ENCODE measurements around the gene PFDN1.

PFDN1 gene

DNA sequence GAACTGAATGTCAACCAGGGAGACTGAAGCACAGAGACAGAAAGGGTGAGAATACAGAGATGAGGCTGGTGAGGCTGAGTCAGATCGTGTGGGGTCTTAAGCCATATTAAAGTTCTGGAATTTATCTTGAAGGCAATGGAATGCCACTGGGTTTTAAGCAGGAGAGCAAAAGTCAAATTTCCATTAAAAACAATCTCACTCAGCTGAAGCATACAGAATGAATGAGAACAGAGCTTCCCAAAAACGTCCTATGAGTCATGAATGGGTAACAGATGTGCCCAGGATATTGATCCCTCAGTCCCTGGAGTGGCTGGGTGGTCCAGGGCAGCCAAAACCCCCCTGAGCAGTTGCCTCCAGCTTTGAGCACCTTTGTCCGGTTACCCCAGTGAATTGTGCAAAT lies 44.9 kb downstream of the PFDN1 start:
- DNase-seq = no peak

DNA sequence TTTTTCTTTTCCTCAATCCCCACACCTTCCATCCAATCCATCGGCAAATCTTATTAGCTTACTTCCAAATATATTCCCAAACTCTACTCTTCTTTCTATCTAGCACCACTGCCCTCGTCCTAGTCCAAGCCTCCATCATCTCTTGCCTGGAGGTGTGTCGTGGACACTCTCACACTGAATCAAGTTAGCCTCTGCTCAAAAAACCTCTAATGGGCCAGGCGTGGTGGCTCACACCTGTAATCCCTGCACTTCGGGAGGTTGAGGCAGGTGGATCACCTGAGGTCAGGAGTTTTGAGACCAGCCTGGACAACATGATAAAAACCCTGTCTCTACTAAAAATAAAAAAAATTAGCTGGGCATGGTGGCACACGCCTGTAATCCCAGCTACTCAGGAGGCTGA lies 46.2 kb downstream of the PFDN1 start:
- DNase-seq = no peak

DNA sequence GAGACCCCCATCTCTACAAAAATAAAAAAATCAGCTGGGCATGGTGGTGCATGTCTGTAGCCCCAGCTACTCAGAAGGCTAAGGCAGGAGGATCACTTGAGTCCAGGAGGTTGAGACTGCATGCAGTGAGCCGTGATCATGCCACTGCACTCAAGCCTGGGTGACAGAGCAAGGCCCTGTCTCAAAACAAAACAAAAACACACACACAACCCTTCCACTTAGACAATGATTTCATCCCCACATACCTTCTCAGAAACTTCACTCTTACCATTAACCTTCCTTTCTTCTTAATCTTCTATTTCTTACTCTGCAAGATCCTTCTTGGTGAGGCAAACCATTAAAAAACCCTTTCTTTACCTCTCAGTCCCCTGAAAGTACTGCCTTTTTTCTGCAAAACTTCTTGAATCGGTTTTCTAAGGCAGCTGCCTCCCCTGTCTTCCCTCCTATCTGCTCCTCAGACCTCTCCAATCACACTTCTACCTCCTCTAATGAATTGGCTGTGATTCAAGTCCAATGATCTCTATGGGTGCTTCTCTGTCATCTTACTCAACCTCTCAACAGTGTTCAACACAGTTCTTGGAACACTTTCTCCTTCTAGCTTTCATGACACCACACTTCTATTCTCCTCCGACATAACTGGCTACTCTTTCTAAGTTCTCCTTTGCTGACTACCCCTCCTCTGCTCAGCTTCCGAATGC lies 47.3 kb downstream of the PFDN1 start:
- DNase-seq = no peak

DNA sequence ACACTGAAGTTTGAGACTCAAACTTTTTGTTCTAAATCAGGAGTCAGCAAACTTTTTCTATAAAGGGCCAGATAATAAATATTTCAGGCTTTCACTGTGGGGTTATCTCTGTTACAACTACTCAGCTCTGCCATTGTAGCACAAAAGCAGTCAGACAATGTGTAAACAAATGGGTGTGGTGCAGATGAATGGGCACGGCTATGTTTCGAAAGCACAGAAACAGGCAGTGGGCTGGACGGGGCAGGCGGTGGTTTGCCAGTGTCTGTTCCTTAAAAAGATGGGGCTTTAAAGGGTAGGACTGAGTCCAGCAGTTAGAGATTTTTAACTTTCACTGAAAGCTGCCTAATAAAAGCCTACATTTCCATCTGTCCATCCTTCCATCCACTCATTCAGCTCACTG lies 48.9 kb downstream of the PFDN1 start:
- no peak for DNase-seq

DNA sequence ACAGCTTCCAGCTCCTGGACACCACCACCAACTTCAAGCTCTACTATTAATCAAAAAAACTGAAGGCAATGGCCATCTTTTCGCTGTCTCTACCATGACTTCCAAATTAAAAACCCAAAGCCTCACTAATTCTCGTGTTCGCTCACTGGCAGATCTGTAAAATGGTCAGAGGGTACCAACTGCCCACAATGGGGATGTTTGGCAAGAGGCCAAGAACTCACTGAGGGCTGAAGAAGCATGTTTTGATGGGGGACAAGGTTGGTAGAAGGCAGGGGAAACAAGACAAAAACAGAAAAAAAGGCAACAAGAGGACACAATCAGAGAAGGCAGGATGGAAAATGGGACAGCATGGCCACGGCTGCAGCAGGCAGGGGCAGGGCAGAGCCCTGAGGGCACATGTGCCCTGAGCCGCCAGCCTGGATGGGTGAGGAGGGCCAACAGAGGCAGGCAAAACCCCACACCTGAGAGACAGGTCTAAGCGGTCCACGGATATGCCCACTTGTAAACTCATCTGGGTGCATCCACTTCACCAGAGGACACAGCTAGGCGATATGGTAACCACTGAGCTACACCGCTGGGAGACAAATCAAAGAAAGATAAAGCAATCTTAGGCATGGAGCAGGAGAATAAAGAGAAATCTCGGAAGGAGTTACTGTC lies 50.3 kb downstream of the PFDN1 start:
- DNase-seq = no peak

DNA sequence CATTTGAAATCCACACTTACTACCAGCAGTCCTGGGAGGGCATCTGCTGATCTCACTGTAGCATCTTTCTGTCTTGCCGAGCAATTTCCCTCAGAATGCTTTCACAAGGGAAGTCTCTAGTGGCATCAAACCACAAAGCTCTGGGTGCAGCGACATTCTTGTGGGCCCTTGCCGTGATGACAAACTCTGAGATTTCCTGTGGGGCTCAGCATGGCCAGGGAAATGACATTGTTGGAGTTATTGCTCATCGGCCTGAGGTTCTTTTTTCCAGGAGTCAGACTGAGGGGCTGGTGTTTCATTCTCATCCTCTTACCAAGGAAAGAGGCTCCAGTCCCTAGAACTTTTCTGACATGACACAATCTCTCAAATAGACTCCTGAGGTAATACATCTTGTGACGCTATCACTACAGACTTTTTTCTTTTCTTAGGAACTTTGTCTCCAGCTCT lies 51.4 kb downstream of the PFDN1 start:
- no peak for DNase-seq

DNA sequence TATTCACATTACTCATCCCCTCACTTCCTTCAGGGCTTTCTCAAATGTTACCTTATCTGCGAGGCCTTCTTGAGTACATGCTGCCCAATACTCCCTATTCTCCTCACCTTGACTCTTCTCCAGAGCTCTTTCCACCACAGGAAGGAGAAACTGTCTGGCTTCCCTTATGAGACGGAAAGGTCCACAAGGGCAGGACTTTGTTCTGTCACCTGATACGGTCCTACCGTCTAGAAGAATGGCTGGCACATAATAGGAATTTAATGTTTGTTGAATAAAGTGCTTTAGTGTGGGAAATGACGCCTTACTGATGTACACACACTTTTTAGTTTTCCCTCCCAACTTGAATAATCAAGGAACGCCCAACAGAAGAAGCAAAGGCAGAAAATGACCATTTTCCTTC lies 52.5 kb downstream of the PFDN1 start:
- no peak for DNase-seq

DNA sequence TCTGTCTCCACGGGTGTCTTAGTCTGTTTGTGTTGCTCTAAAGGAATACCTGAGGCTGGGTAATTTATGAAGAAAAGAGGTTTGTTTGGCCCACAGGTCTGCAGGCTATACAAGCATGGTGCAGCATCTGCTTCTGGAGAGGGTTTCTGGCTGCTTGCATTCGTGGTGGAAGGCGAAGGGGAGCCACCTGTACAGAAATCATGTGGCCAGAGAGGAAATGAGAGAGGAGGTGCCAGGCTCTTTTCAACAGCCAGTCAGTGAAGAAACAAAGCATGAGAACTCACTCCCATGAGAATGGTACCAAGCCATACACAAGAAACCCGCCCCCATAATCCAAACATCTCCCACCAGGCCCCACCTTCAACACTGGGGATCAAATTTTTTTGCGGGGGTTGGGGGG lies 53.4 kb downstream of the PFDN1 start:
- DNase-seq = no peak

DNA sequence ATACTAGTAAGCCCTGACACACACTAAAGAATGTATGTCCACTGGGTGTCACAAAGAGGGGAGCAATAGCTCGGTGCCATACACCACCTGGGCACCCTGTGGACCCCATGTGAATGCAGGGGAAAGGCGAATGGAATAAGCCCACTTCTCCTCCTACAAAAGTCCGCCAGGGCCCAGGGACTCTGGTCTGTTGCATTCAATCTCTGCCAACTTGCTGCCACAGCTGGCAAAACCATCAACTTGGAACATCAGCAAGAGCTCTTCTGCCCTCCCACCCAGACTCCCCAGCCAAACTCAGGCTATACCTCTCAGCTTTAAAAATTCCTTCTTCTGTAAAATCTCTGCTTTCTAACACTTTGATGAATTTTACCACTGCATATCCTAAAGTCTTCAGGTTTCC lies 54.5 kb downstream of the PFDN1 start:
- no peak for DNase-seq

DNA sequence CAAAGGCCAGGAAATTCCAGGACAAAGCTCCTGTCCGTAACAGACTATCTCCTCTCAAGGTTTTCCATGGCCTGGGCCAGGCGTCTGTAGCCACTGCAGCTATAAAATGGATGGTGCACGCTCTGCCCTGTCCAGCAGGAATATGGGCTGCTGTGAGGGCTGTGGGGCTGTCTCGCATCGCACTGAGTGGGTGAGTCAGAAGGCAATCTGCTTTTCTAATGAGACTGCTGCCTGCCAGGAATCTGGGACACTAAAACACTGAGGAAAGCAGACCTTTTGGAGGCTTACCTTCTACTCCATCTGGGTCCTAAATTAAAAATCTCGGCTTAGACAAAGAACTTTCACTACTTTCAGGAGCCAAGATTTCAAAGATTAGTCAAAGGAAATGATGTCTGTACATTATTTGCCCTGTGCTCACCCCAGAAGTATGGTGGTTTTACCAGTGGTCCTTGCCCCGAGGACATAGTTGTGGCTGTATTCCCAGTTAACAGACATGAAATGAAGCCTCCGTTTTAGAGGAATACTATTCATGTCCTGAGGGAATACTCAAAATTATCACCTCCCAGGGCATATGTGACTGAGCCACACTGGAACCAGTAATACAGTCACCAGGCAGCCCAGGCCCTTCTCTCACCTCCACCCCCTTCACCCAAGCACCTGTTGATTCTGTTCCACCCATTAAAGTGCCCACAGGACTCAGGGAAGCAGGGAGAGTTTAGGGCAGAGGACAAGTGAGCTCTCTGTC lies 56.4 kb downstream of the PFDN1 start:
- DNase-seq = no peak

DNA sequence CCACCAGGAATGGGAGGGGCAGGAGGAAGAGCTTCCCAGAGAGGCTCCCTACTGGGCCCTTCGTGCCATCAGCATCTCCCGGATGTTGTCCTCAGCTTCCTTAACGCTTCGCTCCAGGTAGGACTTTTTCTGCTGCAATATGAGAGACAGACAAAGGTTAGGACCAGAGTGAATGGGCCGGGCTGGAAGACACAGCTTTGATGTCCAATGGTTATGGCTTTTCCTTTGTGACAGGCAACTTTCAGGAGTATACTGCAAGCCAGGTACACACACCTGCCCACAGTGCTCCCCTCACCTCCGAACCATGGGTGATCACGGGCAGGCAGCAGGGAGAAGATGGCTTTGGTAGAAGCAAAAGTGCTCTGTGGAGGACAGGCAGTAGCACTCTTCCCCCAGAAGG lies 57.0 kb downstream of the PFDN1 start:
- no peak for DNase-seq

DNA sequence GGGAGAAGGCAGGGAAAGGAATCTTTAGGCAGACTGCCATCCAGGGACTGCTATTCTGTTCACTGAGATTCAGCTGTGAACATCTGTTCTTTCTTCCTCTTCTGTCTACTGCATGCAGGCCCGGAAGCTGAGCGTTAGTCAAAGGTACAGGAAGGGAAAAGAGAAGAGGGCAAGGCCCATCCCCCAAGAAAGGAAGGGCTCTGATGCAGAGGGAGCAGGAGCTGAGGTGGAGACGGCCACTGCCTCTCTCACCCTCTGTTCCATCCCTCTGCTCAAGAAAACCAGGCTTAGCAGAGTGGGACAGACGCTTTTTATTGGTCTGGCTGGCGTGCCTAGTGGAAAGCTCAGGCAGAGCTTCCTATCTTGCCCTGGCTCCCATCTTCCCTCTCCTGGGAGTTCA lies 57.6 kb downstream of the PFDN1 start:
- no peak for DNase-seq

DNA sequence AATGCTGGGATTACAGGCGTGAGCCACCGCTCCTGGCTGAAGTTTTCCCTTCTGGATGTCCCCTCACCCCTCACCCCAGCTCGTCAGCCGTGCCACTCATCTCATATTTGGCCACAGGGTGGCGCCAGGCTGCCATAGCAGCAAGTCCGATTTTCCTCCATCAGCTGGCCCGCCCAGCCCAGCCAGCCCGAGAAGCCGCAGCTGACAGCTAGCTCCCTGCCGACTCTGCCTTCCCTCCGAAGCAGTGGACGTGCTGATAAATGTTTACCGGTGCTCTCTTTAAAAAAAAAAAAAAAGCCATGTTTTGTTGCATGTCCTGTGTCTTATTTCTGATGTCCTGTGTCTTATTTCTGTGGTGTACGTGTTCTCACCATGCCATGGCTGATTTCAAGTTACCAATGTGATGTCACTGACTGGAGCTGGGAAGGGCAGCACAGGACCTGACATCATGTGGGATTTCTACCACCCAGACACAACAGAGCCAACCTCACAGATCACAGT lies 58.3 kb downstream of the PFDN1 start:
- peak; percentile 88 for DNase-seq

DNA sequence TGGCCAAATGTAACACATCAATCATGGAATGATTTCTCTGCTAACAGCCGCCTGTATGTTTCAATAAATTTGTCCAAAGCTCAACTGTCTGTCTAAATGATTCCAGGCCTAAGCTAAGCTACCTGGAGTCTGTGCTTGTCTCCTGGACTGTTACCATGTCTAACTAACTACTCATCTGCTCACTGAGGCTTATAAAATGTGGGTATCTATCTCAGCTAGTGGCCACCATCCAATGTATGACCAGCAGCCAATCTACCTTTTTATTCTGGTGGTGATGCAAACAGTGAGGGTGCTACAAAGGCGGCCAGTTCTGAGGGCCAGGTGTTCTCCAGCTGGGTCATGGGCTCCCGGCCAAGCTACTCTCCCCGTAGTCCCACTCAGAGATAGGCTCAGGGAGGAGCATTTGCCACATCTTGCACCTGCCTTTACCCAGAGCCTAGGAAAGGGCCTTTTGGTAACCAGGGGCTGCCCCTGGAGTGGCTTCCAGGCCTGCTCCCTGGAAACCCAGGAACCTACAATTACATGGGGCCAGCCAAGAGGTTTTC lies 59.1 kb downstream of the PFDN1 start:
- DNase-seq = no peak

DNA sequence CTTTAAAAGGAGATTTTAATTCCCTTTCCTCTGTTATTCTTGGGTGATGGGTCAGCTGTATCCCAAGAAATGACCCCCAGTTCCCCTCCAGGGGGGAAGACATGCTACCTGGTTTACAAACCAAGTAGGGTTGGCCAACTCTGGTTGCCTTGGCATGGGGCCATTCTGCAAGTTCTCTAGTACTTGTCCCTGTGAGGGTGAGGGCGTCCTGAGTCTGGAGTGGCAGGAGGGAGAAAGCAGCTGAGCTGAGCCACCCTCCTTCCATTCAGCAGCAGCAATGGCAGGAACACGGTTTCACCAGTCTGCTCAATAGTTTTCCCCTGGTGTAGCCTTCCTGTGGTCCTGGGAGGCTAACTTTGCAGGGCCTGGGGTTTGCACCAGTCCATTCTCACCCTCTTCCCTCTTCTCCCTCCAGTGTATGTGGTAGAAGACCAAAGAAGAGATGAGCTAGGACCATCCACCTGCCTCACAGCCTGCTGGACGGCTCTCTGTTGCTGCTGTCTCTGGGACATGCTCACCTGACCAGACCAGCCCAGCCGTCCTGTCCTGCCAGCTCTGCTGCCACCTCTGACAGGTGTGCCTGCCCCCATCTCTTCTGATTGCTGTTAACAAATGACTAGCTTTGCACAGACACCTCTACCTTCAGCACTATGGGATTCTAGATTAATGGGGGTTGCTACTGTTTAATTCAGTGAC lies 59.9 kb downstream of the PFDN1 start:
- DNase-seq = no peak

DNA sequence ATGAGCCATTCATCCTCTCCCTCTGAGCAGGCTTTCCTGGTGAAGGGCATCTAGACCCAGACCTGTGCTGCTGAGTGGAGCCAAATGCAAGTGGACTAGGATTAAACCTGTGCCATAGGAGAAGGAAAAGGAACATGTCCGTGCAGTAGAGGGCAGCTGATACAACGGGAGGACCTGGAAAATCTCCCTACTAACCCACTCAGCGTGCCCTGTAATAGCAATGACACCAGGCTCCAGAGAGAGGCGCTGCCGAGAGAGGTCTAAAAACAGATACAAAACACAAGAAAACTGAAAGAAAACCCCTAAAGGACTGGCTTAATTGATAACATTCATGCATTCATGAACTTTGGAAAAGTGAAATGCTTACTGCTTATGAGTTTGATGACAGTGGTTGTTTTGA lies 60.8 kb downstream of the PFDN1 start:
- DNase-seq = no peak

DNA sequence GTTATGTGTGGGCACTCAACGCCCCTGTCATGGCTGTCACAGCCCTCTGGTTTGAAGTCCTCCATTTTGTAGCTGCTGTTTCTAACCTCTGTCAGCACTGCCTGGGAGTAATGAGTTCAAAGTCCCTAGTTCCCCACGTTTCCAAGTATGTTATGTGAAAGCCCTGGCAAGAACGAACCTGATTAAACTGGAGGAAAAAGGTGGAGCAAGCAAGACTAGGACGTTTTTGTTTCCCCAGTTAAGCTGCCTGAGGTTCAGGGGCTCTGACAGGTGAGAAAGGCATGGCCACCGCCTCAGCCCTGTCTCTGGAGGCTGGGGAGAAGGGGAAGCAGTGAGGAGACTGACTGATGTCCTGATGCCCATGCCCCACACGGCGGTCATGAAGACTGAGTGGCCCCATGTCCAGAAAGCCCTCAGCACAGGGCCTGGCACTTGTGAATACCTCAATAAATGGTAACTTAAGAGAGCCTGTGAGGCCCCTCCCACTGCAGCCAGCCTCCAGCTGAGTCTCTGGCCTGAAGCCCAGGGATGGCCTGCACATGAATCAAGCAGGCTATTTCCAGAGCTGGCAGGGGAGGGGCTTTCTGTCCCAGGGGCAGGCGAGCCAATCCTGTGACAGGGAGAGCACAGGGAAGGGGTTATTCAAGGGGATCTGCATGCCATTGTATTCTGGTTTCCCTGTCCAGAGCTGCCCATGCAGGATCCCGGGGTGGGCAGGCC lies 61.8 kb downstream of the PFDN1 start:
- DNase-seq = peak; percentile 44

DNA sequence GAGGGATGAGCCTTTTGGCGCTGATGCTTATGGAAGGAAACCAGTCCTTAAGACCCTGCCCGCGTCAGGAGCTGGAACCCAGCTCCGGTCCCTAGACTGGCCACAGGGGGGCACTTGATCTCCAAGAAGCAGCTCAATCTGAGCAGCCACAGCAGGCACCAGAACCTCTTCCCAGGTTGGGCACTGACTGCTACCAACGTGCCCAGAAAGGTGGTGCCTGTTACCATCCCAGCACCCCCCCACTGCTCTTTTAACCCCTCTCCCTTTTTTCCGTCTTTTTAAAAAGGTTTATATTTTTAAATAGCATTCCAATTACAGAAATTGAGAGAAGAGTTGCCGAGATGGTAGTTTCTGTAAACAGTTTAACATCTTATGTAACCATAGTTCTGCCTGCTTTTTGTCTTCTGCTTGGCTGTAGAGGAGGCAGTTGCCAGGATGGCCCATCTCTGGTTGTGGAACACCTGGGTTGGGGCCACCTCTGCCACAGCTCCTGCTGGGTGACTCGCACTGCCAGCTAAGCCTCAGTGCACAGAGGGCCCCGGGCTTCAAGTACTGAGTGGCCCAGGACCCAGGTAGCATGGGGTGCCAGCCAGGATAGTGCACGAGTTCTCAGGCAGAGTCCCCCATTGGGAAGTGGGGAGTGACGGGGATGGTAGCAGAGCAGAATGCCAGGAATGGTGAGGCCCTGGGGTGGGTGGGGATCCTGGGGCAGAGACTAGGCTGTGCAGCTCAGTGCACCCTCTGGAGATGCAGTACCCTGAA lies 62.8 kb downstream of the PFDN1 start:
- DNase-seq = peak; percentile 67

DNA sequence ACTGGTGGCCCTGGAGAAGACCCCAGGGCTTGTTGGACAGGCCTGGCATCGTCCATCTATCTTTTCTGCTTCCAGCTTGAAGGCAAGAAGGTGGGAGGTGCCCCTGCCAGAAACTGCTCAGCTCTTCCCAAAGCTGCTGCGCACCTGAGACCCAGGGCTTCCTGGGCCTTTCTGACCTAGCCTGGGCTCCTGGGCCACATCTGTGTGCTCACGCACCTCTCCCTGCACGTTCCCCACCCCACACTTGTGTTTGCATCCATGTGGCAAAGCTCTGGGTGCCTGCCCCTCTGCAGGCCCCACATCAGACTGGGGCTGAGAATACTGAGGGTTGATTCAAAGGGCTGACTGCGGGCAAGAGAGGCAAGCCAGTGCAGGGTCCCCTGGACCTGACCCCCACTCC lies 63.4 kb downstream of the PFDN1 start:
- peak; percentile 25 for DNase-seq

DNA sequence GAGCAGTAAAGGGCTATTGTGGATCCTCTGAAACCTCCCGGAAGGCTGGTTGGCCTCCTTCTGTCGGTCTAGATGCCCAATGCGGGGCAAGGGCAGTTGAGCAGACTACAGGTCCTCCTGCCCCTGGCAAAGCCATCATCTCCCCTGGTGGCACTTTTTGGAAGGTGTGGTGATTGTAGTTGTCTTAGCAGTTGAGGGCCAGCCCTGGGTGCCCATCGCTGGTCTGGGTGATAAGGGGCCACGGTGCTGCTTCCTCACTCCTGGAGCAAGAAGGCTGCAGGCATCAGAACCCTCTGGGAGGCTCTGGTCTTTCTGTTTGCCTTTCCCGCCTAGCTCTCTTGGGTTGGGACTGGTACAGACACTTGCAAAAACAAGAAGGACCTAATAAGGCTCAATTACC lies 64.1 kb downstream of the PFDN1 start:
- DNase-seq = no peak

DNA sequence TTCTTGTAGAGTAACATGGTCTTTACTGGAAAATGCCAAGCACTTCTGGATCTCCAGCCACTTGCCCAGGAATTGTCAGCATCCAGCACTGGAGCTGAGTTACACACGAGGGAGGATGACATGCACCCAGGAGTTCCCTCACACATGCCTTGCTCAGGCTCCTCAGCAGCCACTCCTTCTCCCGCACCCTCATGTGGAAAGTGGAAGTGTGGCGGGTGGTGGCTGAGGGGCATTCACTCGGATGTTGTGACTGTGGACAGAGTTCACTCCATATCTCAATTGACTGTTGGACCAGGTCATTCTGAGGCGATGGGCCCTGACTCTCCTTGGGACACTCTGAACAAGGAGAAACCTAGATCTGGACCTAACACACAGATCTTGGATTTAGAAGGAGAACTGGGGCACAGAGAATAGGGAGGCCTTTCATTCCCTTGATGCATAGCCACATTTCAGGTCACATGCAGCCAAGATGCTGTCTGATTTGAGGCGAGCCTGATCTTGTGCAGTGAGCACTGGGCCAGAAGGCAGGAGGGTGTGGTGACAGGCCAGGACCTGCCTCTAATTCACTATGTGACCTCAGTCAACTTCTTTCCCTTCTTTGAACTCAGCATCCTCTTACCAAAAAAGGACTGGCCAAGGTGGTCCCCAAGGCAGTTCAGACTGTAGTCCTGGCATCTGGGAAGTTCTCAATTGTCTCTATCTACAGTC lies 65.9 kb downstream of the PFDN1 start:
- DNase-seq = no peak
